NT2/D1 (cell line): ENCODE results near the gene ERVFRD-1.

Experiments
- SUZ12 ChIP-seq: IDR thresholded peaks from 2 replicates; pipeline ENCODE4 v1.6.1; 2011; ENCODE audit not compliant: insufficient read length, insufficient read depth; ENCODE audit errors: extremely low read depth
- YY1 ChIP-seq: IDR thresholded peaks from 2 replicates; pipeline ENCODE4 v1.6.1; 2011; ENCODE audit not compliant: insufficient read length, insufficient read depth
- ZNF274 ChIP-seq: IDR thresholded peaks from 2 replicates; pipeline ENCODE4 v1.6.1; 2011; ENCODE audit warnings: mild to moderate bottlenecking, low read depth, low read length

DNA sequence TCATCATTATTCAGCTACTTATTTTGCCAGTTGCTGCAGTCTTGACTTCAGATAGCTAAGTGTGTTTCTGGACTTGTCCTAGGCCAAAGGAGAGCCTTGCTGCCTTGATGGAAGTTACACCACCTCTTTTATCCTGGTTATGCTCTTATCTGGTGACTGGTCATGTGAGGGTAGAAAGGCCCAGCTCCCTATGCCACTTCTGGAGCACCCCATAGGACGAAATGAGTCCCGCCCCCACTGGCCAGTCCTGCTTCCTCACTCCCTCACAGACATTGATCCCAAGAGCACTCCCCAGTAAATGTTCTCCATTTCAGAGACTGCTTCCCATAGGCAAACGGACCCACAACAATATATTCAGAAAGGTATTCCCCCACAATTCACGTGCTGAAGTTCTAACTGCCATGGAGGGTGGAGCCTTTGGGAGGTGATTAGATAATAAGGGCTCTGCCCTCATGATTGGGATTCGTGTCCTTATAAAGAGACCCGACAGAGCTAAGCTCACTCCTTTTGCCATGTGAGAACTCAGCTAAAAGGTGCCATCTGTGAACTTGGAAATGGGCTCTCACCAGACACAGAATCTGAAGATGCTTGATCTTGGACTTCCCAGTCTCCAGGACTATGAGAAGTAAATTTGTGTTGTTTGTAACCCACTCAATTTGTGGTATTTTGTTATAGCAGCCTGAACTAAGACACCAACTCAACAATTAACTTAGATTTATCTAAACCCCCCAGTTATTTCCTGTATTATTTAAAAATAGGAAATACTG lies 45.9 kb downstream of the ERVFRD-1 start:
- TF ChIP-seq YY1 = no peak
- no peak for TF ChIP-seq SUZ12
- TF ChIP-seq ZNF274 = no peak
